HepG2 (cell line): ENCODE measurements around the gene ATP2B3. TPM values are rescaled to one million over a fixed set of nuclear protein-coding genes. Genes with fewer than 3 reads are reported as not detected.
A peak's percentile ranks its signal among the peaks of the same experiment; 100 is the strongest.

Experiments used
- GPN1 ChIP-seq: sonication (generic); formaldehyde crosslinking; IDR thresholded peaks from 2 replicates; pipeline ENCODE4 v1.5.1; 2020; ENCODE audit warnings: missing genetic modification reagents, borderline replicate concordance
- NR2F6 ChIP-seq, 2 experiments: IDR thresholded peaks; 2 replicates each; pipeline ENCODE4 v1.6.1; 2016; ENCODE audit warnings: antibody characterized with exemption in 1 of 2, mild to moderate bottlenecking in 1 of 2
- PATZ1 ChIP-seq: sonication (generic); formaldehyde crosslinking; IDR thresholded peaks from 2 replicates; pipeline ENCODE4 v1.4.0; 2020; ENCODE audit warnings: missing genetic modification reagents
- TCF12 ChIP-seq, 2 experiments: fragments of 450-650 bp in 1 of 2; sonication (generic) in 1 of 2; formaldehyde crosslinking in 1 of 2; IDR thresholded peaks; 2 replicates each; pipeline versions ENCODE4 v1.6.1 to v1.8.0; 2017 to 2022; ENCODE audit warnings: antibody characterized with exemption in 1 of 2, mild to moderate bottlenecking in 1 of 2, missing genetic modification reagents in 1 of 2, moderate library complexity in 1 of 2
- ZEB1 ChIP-seq: IDR thresholded peaks from 2 replicates; pipeline ENCODE4 v1.6.1; 2012; ENCODE audit warnings: mild to moderate bottlenecking, low read depth, inconsistent platforms; ENCODE audit not compliant: insufficient replicate concordance
- ZNF318 ChIP-seq: sonication (generic); formaldehyde crosslinking; IDR thresholded peaks from 2 replicates; pipeline ENCODE4 v1.4.0; 2020; ENCODE audit warnings: mild to moderate bottlenecking, missing genetic modification reagents
- ZNF605 ChIP-seq: sonication (generic); formaldehyde crosslinking; IDR thresholded peaks from 2 replicates; pipeline ENCODE4 v1.8.0; 2022; ENCODE audit warnings: mild to moderate bottlenecking, missing genetic modification reagents
- ZNF614 ChIP-seq: IDR thresholded peaks from 2 replicates; pipeline ENCODE4 v1.6.1; 2018; ENCODE audit warnings: missing biosample characterization, missing genetic modification reagents, inconsistent platforms, borderline replicate concordance
- polyA plus RNA-seq, 8 experiments: library from polyadenylated mRNA; depleted of rRNA in 3 of 8; stranded (reverse) in 7 of 8; unstranded in 1 of 8; fragments of >200 nt; fragmentation: Illumina TruSeq in 4 of 8; extraction: Trizol in 4 of 8; gene quantifications; 2 replicates each; pipeline versions ENCODE4 v1.2.1 to v1.2.3, GENCODE V29; 2011 to 2016; ENCODE audit warnings: low read depth in 4 of 8, missing spikeins in 1 of 8, mixed read lengths in 1 of 8; ENCODE audit not compliant: insufficient read depth in 1 of 8
- total RNA-seq, 5 experiments: library from RNA; depleted of rRNA; stranded (reverse); fragments of >200 nt; fragmentation: Illumina TruSeq; extraction: Trizol; gene quantifications; 2 replicates each; pipeline ENCODE4 v1.2.3, GENCODE V29; 2016; ENCODE audit warnings: low read depth in 1 of 5
- TF ChIP-seq, protein P1 (sequence below): sonication (generic); formaldehyde crosslinking; IDR thresholded peaks from 2 replicates; pipeline ENCODE4 v1.8.0; 2022; ENCODE audit warnings: missing genetic modification reagents, mild to moderate bottlenecking, moderate library complexity, borderline replicate concordance
- TF ChIP-seq, protein P2 (sequence below): sonication (generic); formaldehyde crosslinking; conservative IDR thresholded peaks from 2 replicates; pipeline ENCODE4 v1.4.0; 2020; ENCODE audit warnings: missing genetic modification reagents

ATP2B3 gene
- total and polyA plus RNA-seq, 2 of the 13 experiments (the other 11 are each of a cell fraction or from before 2014, with no cell fraction given) = not detected

- TF ChIP-seq PATZ1 (peak; percentile 81; the same call in 1 of the 2 replicates), NR2F6 (IDR thresholded peaks at IDR 0.05) (peak; percentile 94), NR2F6 (CRISPR knock-in tag; IDR thresholded peaks at IDR 0.05) (peak; percentile 94), ZNF614 (CRISPR knock-in tag) (no peak), ZEB1 (no peak), TCF12 (IDR thresholded peaks at IDR 0.05) (no peak), TCF12 (CRISPR knock-in tag; IDR thresholded peaks at IDR 0.05) (no peak; the same call in 1 of the 2 replicates), ZNF605 (CRISPR knock-in tag) (0 out of 2 replicates have a peak, but pooled peaks have one; percentile 20), GPN1 (CRISPR knock-in tag) (no peak), ZNF318 (CRISPR knock-in tag) (no peak)
- TF ChIP-seq, protein P1, sequence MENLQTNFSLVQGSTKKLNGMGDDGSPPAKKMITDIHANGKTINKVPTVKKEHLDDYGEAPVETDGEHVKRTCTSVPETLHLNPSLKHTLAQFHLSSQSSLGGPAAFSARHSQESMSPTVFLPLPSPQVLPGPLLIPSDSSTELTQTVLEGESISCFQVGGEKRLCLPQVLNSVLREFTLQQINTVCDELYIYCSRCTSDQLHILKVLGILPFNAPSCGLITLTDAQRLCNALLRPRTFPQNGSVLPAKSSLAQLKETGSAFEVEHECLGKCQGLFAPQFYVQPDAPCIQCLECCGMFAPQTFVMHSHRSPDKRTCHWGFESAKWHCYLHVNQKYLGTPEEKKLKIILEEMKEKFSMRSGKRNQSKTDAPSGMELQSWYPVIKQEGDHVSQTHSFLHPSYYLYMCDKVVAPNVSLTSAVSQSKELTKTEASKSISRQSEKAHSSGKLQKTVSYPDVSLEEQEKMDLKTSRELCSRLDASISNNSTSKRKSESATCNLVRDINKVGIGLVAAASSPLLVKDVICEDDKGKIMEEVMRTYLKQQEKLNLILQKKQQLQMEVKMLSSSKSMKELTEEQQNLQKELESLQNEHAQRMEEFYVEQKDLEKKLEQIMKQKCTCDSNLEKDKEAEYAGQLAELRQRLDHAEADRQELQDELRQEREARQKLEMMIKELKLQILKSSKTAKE (CRISPR knock-in tag) = peak; percentile 75; the same call in 1 of the 2 replicates
- TF ChIP-seq, protein P2, sequence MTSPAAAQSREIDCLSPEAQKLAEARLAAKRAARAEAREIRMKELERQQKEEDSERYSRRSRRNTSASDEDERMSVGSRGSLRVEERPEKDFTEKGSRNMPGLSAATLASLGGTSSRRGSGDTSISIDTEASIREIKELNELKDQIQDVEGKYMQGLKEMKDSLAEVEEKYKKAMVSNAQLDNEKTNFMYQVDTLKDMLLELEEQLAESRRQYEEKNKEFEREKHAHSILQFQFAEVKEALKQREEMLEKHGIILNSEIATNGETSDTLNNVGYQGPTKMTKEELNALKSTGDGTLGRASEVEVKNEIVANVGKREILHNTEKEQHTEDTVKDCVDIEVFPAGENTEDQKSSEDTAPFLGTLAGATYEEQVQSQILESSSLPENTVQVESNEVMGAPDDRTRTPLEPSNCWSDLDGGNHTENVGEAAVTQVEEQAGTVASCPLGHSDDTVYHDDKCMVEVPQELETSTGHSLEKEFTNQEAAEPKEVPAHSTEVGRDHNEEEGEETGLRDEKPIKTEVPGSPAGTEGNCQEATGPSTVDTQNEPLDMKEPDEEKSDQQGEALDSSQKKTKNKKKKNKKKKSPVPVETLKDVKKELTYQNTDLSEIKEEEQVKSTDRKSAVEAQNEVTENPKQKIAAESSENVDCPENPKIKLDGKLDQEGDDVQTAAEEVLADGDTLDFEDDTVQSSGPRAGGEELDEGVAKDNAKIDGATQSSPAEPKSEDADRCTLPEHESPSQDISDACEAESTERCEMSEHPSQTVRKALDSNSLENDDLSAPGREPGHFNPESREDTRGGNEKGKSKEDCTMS (CRISPR knock-in tag) = no peak
These were observed 29.1 kb upstream of the ATP2B3 start (continued) for GRCh38 chrX:153488231-153488914.
